IPS-NIHi11 (cell line): ENCODE results near the gene PGRMC2.
A peak's percentile ranks its signal among the peaks of the same experiment; 100 is the strongest.

ENCODE experiments used
- DNase-seq: peaks from one replicate; pipeline ENCODE4 v3.0.0; 2012; ENCODE audit warnings: mixed read lengths, low spot score

The PGRMC2 gene

DNA sequence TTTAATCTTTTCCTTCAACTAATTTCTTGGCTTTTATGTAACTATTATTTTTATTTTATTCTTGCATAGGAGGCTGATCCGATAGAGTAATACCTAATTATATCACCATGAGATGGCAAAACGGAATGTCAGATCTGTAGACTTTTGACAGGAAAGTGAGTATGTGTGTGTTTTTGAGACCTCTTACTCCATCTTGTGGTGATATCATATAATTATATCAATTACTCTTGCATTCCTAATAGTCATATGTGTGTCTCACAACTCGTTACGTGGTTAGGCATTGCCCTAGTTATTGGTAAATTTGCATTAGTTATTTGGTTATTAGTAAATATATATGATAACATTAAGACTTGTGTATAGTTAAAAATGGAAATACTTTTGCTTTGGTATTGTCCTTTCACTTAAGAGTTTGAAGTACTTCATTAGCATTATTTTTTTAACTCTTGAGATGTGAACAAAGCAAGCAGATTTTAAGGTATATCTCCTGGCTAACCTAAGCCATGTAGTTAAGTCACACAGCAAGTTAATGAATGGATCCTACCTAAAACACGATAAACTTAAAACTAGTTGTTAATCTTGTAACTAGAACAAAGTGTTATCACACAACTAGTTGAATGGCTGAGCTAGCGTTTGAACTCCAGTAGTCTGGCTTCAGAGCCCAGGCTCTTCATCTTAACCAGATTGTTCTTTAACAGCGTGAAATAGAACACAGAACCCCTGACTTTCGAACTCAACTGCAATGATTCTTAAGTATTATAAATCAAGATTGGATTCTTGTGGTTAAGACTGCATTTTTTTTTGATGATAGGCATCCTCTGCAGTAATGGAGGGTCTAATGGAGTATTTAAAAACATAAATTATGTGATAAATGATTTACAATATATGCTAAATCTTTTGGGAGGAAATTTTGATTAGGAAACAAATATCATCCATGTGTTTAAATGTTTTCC is 67.1 kb downstream of the PGRMC2 start:
- peak; percentile 15 for DNase-seq
